Tibial nerve (tissue), 3 donors: ENCODE measurements around the gene RNF187.
A peak's percentile ranks its signal among the peaks of the same experiment; 100 is the strongest.

ENCODE experiments used
- CTCF ChIP-seq, 5 experiments: fragments of 200-600 bp in 3 of 5; fragments of 450-650 bp in 2 of 5; sonication (generic) in 3 of 5; IDR thresholded peaks; one replicate each; pipeline ENCODE4 v1.5.1; 2016 to 2019; ENCODE audit warnings: antibody characterized with exemption in 5 of 5, mild to moderate bottlenecking in 3 of 5, moderate library complexity in 2 of 5
- POLR2A ChIP-seq, 2 donors: fragments of 450-650 bp; IDR thresholded peaks; one replicate each; pipeline ENCODE4 v1.6.1; 2017; ENCODE audit warnings: antibody characterized with exemption in 2 of 2, mild to moderate bottlenecking in 2 of 2, moderate library complexity in 2 of 2

GRCh38 chr1:228457396-228458176 lies 29.6 kb upstream of the RNF187 start:
- TF ChIP-seq CTCF (IDR thresholded peaks at IDR 0.05) (peak in 4 of 5 experiments; percentile 9 to 69 (median 44)), POLR2A (IDR thresholded peaks at IDR 0.05) (peak in 1 of 2 donors; percentile 75)
